ENCODE results near the gene DNAJC4. TPM values are rescaled to one million over a fixed set of nuclear protein-coding genes. Genes with fewer than 3 reads are reported as not detected.
A peak's percentile ranks its signal among the peaks of the same experiment; 100 is the strongest.

The DNAJC4 gene
- total and polyA plus RNA-seq, 9 of the 15 experiments (the other 6 are each of a cell fraction or from before 2014, with no cell fraction given): 4.0 to 32.6 (median 19.9) TPM

- TF ChIP-seq CUX1 (CRISPR knock-in tag; IDR thresholded peaks at IDR 0.05) (no peak), BDP1 (IDR thresholded peaks at IDR 0.05; ENCODE audit: insufficient read depth, insufficient read length) (no peak), ZNF316 (IDR thresholded peaks at IDR 0.05) (no peak), EWSR1 (IDR thresholded peaks at IDR 0.05; ENCODE audit: borderline replicate concordance, low read depth, partially characterized antibody) (no peak), SOX6 (IDR thresholded peaks at IDR 0.05) (0 out of 2 replicates have a peak, but pooled peaks have one; percentile 10), NFXL1 (CRISPR knock-in tag; IDR thresholded peaks at IDR 0.05) (no peak), ARID3B (CRISPR knock-in tag; IDR thresholded peaks at IDR 0.05; ENCODE audit: borderline replicate concordance) (no peak), PREB (CRISPR knock-in tag; IDR thresholded peaks at IDR 0.05) (no peak), DACH1 (IDR thresholded peaks at IDR 0.05; ENCODE audit: partially characterized antibody) (no peak), JUN (IDR thresholded peaks at IDR 0.05; ENCODE audit: borderline replicate concordance, low read depth, low read length) (0 out of 2 replicates have a peak, but pooled peaks have one; percentile 41), JUN (CRISPR knock-in tag; IDR thresholded peaks at IDR 0.05; ENCODE audit: borderline replicate concordance) (no peak), HINFP (tag; conservative IDR thresholded peaks at IDR 0.05; ENCODE audit: low read depth) (no peak), MAFG (tag; conservative IDR thresholded peaks at IDR 0.05) (no peak), SNAPC5 (CRISPR knock-in tag; IDR thresholded peaks at IDR 0.05) (no peak), CBX5 (IDR thresholded peaks at IDR 0.05; ENCODE audit: borderline replicate concordance, low read depth) (no peak), JUNB (CRISPR knock-in tag; conservative IDR thresholded peaks at IDR 0.05) (no peak), ELK1 (CRISPR knock-in tag; IDR thresholded peaks at IDR 0.05) (no peak), ZNF589 (CRISPR knock-in tag; IDR thresholded peaks at IDR 0.05; ENCODE audit: low read depth) (no peak), SUPT5H (IDR thresholded peaks at IDR 0.05) (0 out of 2 replicates have a peak, but pooled peaks have one; percentile 48)
Observed at GRCh38 chr11:64204464-64204989, 25.8 kb upstream of the DNAJC4 start (continued).
